Hindlimb muscle (tissue), 1 donor: Measurements from ENCODE around the gene SLC66A2. TPM values are rescaled to one million over a fixed set of nuclear protein-coding genes. Genes with fewer than 3 reads are reported as not detected.

ENCODE experiments used
- DNase-seq: peaks from one replicate; pipeline ENCODE4 v3.0.0-alpha.2; 2013
- polyA plus RNA-seq: library from polyadenylated mRNA; unstranded; fragments of 120-200 nt; gene quantifications from one replicate; pipeline ENCODE4 v1.2.1, GENCODE V29; 2013; ENCODE audit not compliant: insufficient read length

SLC66A2 gene
- polyA plus RNA-seq, 1 donor, result 25.3 TPM

DNA sequence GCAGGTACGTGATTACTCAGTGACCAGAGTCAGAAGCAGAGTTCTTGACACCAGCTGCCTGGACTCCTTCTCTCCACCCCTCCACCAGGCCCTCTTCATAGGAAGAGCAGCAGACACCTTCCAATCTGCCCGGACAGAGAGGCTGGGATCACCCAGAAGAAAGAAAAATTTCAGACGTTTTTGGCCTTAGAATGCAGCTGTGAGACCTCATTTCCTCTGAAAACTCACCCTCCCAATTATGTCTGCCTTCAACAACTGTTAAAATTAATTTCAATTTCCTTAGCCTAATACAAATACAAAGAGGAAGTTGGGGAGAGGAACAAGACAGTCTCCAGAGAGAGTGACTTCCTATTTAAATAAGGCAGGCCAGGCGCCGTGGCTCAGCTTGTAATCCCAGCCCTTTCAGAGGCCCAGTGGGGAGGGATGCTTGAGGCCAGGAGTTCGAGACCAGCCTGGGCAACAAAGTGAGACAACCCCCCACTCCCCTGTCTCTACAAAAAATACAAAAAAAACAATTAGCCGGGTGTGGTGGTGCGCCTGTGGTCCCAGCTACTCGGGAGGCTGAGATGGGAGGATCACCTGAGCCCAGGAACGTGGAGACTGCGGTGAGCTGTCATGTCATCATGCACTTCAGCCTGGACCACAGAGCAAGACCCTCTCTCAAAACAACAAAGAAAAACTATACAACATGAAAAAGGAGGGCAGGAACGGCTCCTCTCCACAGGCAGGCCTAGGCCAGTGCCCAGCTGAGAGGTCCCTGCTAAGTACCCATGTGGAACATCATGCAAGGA is 1.6 kb downstream of the SLC66A2 start:
- no peak for DNase-seq

DNA sequence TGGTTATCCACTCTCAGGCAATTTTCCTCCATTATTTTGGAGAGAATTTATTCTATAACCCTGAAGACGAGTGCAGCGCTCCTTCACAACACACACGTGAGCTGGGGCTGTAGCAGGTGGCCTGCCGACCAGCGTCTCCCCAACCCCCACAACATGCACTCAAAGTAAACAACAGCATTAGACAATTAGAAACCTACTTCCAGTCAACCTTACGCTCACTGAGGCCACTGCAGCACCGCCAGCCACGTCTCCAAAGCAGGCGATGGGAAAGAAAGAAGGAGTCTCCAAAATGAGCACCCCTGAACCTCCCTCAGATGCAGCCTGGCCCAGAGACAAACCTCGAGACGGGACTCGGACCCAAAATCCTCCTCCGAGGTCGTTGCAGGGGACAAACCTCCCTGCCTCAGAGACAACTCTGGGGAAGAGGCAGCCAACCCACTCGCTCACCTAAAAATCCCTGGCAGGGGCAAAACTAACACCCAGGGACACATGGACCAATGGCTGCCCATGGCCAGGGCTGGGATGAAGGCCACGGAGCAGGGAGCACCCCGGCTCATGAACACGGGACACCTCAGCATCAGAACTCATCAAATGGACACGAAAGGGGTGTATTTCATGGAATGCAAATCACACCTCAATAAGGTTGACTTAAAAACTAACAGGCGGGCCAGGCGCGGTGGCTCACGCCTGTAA is 2.6 kb downstream of the SLC66A2 start:
- no peak for DNase-seq

DNA sequence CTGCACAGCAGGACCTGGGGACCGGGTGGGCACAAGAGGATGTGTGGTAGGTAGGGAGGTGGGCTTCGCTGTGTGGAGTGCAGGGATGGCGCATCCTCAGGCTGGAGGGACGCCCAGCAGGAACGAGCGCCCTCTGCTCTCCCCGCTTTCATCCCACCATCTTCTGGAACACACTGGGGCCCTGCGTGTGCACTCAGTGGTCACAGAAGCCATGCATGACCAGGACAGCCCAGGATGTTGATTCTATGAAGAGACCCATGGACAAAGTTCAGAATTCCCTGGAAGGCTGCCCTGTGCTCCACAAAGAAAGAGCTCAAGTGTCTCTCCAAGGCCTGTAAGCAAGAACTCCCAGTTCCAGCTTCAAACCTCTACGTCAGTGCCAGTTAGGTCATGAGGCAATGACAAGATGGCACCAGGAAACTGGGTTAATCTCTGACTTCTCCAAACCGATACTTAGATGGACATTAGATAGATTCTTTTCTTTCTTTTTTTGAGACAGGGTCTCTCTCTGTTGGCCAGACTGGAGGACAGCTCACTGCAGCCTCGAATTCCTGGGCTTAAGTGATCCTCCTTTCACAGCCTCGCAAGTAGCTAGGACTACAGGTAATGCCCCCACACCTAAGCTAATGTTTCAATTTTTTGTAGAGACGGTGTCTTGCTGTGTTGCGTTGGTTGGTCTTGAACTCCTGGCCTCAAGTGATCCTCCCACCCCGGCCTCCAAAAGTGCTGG is 3.4 kb downstream of the SLC66A2 start:
- DNase-seq, result no peak

DNA sequence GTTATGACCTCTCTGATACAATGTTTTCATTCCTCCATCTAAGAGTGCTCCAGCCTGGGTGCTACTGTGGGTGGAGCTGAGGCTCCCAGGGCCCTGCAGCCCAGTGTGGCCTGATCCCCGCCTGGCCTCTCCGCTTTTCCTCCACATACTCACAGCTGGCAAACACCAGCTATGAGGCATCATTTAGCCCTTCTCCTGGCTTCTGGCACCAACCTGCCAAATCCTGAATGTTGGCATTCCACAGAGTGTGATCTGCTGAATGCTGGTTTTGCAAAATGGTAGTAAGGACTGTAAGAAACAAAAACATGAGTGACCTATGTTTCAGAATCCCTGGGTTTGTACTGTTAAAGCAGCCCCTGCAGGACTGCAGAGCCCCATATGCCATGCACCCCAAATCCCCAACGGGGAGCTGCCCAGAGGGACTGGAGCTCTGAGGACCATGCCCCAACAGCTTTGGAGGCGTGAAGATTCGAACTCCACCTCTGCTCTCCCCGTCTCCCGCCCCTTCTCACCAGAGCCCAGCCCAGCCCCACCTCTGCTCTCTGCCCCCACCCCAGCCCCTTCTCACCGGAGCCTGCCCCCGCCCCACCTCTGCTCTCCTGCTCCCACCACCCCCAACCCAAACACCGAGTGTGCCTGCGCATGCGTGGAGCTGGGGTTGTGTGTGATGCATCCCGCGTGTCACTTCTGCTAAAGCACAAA is 4.2 kb downstream of the SLC66A2 start:
- no peak for DNase-seq

DNA sequence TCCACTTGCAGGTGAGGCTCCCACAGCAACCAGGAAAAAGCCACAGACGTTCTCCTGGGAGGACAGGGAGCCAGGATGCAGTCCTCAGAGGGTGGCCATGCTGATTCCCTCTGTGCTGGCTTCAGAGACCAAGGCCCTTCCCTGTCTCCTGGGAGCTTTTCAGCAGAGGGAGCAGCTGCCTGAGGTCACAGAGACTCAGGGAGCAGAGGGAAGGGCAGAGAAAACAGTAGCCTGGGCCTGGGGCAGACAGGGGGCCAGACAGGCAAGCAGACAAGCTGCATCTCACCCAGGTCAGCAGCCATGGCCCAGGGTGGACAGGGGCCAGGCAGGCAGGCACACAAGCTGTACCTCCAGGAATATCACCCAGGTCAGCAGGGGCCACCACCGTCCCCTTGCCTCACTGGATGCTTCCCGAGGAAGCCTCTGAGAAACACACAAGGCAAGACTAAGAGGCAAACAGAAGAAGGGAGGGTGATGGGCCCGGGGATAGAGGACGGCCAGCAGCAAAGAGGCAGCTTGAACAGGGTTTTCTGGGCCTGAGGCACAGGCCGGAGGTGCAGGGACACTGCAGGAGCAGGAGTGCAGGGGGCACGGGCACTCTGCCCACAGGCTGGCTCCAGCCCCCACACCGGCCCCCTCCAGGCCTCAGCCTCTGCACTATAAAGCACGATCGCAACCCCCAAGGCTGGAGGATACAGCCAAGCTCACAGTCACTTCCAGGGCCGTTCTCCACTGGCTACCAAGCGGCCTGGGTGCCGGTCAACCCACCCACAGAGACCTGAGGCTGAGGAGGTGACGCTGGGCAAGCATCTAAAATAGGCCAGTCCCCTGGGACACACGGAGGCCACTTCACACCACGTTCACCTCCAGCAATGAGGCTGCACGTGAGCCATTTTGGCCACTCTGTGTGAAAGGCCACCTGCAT is 6.1 kb downstream of the SLC66A2 start:
- no peak for DNase-seq

DNA sequence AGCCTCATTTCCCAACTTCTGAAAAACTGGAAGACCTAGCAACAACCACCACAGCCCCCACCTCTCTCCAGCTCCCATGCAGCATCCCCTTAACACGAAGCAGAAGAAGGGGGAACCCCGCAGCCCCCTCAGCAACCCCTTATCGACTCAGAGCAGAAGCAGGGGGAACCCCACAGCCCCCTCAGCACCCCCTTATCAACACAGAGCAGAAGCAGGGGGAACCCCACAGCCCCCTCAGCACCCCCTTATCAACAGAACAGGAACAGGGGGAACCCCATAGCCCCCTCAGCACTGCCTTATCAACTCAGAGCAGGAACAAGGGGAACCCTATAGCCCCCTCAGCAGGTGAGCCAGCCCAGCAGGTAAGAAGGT is 6.7 kb downstream of the SLC66A2 start:
- no peak for DNase-seq

DNA sequence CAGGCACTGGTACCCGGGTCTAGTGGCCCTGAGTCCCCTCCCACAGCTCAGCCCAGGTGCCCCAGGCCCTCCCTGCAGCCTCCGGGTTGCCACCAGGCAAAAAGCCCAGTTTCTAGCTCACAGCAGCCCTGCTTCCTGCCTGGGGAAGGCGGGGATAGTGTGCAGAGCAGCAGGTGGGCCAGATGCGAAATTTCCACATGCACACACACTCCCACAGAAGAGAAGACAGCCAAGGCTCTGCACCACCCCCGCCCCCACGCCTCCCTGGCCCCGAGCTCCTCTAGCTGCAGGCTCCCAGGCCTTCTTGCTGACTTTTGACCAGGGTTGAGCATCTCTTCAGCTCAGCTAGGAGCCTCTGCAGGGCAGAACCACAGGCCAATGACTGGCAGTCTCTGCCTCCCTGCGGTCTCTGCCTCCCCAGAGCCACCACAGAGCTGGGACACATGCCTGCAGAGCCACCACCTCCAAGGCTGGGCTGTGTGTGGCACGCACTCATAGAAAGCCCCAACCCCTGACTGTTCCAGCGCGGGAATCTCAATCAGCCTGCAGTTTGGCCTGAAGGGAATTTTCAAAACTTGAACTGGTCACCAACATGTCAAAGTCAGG is 7.2 kb downstream of the SLC66A2 start:
- no peak for DNase-seq

DNA sequence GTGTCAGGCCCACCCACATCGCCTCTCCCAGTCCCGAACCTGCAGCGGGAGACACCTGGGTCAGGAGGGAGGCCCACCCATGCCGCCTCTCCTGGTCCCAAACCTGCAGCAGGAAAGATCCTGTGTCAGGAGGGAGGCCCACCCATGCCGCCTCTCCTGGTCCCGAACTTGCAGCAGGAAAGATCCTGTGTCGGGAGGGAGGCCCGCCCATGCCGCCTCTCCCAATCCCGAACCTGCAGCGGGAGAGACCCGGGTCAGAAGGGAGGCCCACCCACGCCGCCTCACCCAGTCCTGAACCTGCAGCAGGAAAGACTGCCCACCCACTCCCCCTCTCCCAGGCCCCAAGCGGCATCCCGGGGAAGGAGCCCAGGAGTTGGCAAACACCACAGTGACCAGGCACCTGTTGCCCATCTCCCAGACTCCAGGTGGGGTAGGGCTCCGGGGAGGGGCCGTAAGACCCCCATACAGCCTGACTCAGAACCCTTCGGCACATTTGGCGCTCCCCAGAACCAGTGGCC is 7.8 kb downstream of the SLC66A2 start:
- no peak for DNase-seq

DNA sequence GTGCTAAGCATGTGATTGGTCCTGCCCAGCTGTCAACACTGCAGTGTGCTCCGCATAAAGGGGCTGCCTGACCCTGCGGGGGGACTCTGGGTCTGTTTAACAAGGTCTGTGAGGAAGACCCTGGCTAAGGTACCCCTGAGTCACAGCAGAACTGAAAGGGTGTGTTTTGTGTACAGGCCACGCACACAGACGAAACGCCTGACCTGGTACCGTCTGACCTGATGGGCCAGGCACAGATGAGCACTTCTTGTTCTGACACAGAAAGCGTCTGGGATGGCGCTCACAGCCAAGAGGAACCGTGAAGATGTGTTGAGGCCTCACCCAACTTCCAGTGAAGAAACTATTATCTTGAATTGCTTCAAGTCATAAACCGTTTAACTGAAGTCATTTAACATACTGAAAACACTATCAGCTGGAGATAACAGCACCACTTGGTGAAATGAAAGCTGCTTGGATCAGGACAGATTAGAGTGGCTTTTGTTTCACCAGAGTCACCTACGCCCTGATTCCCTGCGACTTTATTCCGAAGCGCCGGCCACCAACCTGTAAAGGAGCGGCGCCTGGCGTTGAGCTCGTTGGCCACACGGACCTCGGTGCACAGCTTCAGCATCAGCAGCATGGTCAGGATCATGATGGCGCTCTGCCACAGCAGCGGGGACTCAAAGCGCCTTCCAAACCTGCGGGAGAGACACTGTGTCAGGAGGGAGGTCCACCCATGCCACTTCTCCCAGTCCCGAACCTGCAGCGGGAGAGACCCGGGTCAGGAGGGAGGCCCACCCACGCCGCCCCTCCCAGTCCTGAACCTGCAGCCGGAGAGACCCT is 8.5 kb downstream of the SLC66A2 start:
- DNase-seq, result no peak

DNA sequence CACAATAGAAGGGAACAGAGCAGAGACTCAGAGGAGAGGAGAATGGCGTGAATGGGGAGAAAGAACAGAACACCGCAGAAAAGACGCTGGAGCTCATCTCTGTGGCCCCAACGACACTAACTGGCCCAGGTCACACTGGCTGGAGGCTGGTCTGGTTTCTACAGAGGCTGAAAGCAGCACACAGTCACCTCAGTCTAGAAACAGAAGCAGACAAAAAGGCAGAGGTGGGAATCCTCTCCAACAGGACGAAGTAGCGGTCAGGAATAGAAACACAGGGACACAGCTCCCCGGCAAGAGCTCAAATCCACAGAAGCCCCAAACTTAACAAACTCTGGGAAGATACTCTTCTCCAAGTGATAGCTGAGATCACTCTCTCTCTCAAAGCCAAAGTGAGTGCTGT is 9.2 kb downstream of the SLC66A2 start:
- no peak for DNase-seq

DNA sequence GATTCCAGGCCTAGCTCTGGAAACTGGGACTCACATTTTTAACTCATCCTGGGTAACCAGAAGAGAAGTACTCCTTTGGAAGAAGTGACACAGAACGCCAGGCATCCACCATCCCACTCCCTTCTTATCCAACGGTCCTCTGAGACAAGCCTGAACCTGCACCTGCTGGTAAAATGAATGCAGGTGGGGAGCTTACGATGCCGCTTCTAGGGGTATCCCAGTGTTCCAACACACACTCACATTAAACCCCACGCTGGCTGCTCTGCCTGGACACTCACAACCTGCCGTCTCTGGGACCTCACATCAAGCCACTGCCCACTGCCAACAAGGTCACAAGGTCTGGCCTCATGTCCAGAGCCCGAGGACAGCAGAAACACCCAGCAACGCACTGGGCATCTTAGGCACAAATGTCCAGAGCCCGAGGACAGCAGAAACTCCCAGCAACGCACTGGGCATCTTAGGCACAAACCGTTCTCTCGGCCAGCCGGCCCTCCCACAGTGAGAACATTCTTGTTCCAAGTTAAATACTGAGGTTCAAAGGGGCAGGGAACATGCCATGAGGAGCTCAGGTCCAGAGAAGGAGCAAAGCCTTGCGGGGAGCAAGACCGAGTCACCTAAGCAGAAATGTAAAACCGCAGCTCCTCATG is 9.9 kb downstream of the SLC66A2 start:
- DNase-seq, result no peak

DNA sequence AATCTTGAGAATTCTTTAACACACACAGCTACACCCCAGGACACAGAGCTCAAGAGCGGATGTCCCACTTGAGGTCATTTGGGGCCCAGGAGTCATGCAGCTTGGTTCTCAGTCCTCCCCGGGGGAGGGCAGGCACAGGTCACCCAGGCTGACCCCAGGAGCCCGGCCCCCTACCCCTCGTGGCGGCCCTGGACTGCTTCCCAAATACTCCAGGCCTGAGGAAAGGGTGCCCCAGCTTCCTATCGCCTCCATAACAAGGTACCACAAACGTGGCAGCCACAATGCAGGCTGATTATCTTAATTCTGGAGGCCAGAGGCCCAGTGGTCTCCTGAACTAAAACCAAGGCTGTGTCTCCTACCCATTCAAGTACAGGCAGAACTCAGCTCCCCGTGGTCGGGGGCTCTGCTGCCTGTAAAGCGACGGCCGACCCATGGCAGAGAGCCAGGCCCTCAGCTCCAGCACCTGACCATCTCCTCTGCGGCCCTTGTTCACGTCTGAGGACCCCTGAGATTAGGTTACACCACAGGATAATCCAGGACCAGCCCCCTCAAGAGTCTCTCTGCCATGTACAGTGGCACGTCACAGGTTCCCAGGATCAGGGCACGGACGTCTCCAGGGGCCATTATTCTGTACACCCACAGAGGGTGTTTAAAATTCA is 10.5 kb downstream of the SLC66A2 start:
- DNase-seq, result no peak

DNA sequence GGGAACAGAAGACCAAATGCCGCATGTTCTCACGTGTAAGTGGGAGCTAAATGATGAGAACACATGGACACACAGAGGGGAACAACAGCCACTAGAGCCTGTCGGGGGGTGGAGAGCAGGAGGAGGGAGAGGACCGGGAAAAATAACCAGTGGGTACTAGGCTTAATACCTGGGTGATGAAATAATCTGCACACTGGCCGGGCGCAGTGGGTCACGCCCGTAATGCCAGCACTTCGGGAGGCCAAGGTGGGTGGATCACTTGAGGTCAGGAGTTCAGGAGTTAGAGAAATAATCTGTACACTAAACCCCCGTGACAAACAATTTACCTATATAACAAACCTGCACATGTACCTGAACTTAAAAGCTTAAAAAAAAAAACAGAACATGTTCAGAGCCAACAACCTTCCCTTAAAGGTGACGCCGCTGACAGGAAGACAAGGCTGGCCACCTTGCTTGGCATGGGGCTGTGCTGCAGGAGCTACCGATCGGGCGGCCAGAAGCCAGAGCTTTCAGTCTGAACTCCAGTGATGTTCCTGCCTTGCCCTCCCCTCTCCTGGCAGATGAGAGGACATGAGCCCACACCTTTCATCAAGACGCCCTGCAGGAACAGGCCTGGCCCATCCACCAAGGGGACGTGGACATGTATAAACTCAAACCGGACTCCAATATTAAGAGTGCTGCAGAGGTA is 11.2 kb downstream of the SLC66A2 start:
- no peak for DNase-seq

DNA sequence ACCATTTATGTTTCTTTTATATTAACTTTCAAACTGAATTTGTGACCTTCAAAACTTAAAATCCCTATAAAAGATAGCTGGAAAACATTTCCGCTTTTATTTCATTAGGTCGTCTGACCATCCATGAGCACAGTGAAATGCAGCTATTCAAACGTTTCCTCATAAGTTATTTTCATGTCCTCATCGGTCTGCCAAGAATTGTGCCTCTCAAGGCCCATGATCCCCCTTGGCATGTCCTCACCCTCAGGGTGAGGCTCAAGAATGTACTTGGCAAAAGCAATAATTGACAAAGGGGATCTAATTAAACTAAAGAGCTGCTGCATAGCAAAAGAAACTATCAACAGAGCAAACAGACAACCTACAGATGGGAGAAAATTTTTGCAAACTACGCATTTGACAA is 12.4 kb downstream of the SLC66A2 start:
- DNase-seq, result no peak

DNA sequence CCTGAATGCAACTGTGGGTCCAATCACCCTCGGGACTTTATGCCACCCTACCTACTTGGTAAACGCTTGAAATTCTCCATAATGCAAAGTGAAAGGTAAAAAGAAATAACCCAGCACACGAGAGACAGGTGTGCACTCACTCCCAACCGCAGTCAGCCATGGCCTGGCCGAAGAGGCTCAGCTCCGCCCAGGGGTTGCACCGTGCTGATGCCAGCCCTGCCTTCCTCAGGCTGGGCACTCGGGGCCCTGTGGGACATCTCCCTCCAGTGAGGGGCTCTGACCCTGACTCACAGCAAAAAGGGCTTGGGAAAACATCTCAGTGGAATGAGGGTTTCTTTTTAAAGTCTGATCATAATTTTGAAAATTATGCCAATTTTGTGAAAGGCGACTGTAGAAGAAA is 13.3 kb downstream of the SLC66A2 start:
- DNase-seq, result no peak

DNA sequence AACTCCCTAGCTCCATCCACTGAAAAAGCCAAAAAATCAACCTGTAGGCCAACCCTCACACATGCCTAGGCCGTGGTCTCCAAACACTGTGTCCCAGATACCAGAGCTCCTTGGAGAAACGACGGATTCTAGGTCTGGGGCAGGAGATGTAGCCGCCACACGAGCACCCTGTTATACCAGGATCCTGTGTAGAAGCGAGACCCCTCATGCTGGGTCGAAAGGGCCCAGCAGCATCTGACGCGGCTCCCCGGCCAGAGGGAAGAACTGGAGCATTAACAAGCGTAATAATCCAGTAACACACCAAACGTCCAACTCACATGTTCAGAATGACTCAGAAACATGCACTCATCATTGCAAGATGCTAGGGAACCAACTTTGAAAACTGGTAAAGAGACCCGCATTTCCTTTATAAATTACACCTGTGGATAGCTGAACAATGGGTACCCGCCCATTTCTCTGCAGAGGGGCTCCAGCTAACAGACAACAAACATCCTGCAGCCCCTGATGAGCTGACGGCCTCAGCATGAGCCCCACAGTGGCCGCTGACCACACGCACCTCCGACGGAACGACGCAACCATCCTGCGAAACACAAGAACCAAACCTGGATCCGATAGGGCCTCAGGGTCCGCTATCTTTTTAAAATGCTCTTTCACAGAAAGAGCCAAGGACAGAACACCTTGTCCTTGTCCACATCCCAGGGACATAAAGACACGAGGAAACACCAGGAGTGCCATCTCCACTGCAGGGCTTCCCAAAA is 14.2 kb downstream of the SLC66A2 start:
- DNase-seq, result no peak

DNA sequence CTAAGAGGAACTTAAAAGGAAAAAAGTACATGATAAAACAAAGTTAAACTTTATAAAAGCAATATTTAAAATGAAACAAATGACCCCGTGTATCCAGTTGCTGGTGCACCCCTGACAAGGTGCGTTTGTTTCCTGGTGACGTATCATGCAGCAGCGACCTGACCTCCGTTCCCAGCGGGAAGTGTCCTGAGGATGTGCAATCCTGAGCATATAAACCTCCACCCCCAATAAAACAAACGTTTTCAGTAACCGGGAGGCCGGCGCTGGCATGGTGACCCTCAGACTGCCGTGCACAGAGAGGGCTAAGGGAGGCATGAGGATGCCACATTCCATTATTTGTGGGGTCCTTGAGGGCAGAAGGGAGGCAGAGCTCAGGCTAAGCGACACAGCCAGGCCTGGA is 14.8 kb downstream of the SLC66A2 start:
- DNase-seq, result no peak

DNA sequence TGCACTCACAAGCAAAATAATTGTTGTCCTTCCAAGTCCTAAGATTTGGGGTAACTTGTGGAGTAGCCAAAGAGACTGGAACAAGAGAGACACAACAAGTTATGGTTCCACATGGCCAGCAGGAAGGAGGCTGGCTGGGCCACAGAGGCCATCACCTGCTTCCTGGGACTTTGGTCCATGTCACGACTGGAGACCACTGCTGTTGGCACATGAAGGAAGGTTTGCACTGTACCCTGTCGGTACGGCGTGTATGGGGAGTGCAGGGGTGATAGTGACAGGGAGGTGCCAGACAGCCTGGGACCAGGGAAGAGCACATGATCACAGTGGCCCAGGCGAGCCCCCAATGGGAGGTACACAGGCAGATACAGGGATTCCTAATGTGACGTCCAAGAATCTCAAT is 15.5 kb downstream of the SLC66A2 start:
- DNase-seq, result no peak
